ENCODE measurements around the gene SAA4.
"Not testable (repeated sequence)": the region's sequence is repeated elsewhere in the genome, so short reads cannot be mapped to it uniquely, and the experiment has no call there.

SAA4 gene

GRCh38 chr11:18253233-18253632, 16.6 kb upstream of the SAA4 start:
- Histone ChIP-seq H3K36me3 (no peaks in the 10 kb centered on the region), H3K27me3 (peaks cover 20% of the 10 kb centered on the region), H3K9me3 (no peaks in the 10 kb centered on the region), H3K27ac (no peak overlapping the region), H3K4me1 (ENCODE audit: control insufficient read depth in 1 of 2, insufficient read depth in 1 of 2, low read depth in 1 of 2, low read length in 1 of 2) (no peaks in the 10 kb centered on the region), H3K4me3 (ENCODE audit: low read depth in 1 of 2, low read length in 1 of 2) (no peak overlapping the region)
- TF ChIP-seq, protein P1, sequence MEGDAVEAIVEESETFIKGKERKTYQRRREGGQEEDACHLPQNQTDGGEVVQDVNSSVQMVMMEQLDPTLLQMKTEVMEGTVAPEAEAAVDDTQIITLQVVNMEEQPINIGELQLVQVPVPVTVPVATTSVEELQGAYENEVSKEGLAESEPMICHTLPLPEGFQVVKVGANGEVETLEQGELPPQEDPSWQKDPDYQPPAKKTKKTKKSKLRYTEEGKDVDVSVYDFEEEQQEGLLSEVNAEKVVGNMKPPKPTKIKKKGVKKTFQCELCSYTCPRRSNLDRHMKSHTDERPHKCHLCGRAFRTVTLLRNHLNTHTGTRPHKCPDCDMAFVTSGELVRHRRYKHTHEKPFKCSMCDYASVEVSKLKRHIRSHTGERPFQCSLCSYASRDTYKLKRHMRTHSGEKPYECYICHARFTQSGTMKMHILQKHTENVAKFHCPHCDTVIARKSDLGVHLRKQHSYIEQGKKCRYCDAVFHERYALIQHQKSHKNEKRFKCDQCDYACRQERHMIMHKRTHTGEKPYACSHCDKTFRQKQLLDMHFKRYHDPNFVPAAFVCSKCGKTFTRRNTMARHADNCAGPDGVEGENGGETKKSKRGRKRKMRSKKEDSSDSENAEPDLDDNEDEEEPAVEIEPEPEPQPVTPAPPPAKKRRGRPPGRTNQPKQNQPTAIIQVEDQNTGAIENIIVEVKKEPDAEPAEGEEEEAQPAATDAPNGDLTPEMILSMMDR (IDR thresholded peaks at IDR 0.05): no peak

DNA sequence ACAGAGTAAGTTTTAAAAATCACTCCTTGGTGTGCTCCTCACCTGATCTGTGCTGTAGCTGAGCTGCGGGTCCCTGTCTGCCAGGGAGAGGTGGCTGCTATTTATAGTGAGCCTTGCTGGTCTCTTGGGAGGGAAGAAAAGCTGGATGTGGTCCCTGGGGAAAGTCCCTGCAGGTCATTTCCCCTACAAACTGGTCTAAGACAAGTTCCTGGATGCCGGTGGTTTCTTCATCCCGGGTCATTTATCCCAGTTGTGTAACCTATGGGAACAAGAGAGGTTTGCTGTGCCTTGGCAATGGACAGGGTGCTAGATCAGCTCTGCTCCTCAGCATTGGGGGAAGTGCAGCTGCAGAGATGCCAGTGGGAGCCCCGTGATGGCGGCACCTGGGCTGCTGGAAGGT, 12.0 kb upstream of the SAA4 start, which contains the start of gene SAA2:
Gene SAA2, minus strand, starts transcription at position 108 of the 400 bp plus-strand sequence. CDS start 657 bp downstream, outside the sequence.
- H3K9me3 ChIP-seq: no peaks in the 10 kb centered on the region
- no peak within 1 kb of the TSS for H3K27ac ChIP-seq
- no peak within 1 kb of the TSS for H3K4me3 ChIP-seq (ENCODE audit: low read depth in 1 of 2, low read length in 1 of 2)
- H3K4me1 ChIP-seq (ENCODE audit: control insufficient read depth in 1 of 2, insufficient read depth in 1 of 2, low read depth in 1 of 2, low read length in 1 of 2): no peaks in the 10 kb centered on the region
- H3K36me3 ChIP-seq: no peaks in the 10 kb centered on the region
- TF ChIP-seq, protein P1 (IDR thresholded peaks at IDR 0.05): no peak
- peaks cover 15% of the 10 kb centered on the region for H3K27me3 ChIP-seq

DNA sequence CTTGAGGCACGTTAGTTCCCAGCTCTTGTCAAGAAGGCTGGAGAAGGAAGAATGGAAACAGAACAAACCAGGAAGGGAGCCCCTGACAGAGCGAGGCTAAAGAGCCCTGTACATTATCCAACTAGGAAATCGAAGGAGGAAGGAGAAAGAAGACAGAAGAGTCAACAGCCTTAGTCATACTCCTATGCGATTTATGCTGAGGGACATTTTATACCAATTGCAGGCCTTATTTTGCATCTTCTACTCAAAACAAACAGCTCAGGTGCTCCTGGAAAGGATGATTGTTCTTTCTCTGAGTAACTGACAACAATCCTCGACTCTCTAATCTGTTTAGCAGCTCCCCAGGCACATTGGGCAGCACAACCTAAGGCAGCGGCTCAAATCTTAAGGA, 10.6 kb upstream of the SAA4 start:
- not testable (repeated sequence) for H3K4me3 ChIP-seq (ENCODE audit: low read depth in 1 of 2, low read length in 1 of 2); H3K27ac ChIP-seq; H3K4me1 ChIP-seq (ENCODE audit: control insufficient read depth in 1 of 2, insufficient read depth in 1 of 2, low read depth in 1 of 2, low read length in 1 of 2); H3K9me3 ChIP-seq; H3K36me3 ChIP-seq
- H3K27me3 ChIP-seq: peaks cover 19% of the 10 kb centered on the region

- not testable (repeated sequence) for H3K36me3 ChIP-seq; H3K27ac ChIP-seq; H3K9me3 ChIP-seq; H3K4me3 ChIP-seq (ENCODE audit: low read depth in 1 of 2, low read length in 1 of 2); H3K4me1 ChIP-seq (ENCODE audit: control insufficient read depth in 1 of 2, insufficient read depth in 1 of 2, low read depth in 1 of 2, low read length in 1 of 2)
- H3K27me3 ChIP-seq: peaks cover 25% of the 10 kb centered on the region
Measured at GRCh38 chr11:18246379-18247190, 10.0 kb upstream of the SAA4 start.

DNA sequence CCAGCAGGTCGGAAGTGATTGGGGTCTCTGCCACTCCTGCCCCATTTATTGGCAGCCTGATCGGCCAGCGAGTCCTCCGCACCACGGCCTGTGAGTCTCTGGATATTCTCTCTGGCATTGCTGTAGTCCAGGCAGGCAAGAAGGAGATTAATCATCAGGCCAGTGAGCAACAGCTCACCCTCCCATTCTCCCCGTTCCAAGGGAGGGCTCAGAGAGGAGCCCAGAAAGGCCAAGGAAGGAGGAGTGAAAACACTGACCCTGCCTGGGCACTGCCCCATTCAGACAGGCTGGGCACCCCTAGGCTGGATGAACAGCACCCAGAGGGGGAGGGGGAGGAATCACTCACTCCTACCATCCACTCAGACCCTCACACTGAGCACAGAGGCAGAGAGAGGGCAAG, 8.8 kb upstream of the SAA4 start:
- H3K27ac ChIP-seq: no peak overlapping the region
- H3K4me1 ChIP-seq (ENCODE audit: control insufficient read depth in 1 of 2, insufficient read depth in 1 of 2, low read depth in 1 of 2, low read length in 1 of 2): no peaks in the 10 kb centered on the region
- peaks cover 33% of the 10 kb centered on the region for H3K27me3 ChIP-seq
- no peaks in the 10 kb centered on the region for H3K9me3 ChIP-seq
- TF ChIP-seq, protein P1 (IDR thresholded peaks at IDR 0.05): no peak
- H3K36me3 ChIP-seq: no peaks in the 10 kb centered on the region
- H3K4me3 ChIP-seq (ENCODE audit: low read depth in 1 of 2, low read length in 1 of 2): no peak overlapping the region

DNA sequence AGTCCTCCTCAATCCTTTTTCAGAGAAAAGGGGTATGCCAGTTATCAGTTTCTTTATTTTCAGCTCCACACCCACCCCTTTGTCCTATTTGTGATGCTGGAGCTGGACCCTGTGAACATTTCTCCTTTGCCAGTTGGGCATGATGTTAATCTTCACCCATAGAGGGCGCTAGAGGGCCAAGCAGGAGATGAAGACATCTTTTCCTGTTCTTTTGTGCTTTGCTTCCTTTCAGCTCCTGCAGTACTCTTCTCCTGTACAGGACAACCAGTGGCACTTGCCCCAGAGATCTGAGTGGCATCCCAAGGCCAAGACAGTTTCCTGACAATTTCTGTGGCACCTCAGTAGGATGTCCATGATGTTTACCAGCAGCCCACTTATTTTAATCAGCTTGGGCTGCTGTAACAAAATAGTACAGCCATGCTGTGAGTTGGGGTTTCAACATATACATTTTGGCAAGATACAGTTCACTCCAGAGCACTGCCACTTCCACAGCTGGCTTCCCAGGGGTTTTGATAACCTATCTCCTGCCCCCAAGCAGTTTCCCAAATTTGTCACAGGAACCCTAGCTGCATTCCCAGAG, 7.3 kb upstream of the SAA4 start:
- Histone ChIP-seq H3K36me3 (no peaks in the 10 kb centered on the region), H3K4me1 (ENCODE audit: control insufficient read depth in 1 of 2, insufficient read depth in 1 of 2, low read depth in 1 of 2, low read length in 1 of 2) (no peaks in the 10 kb centered on the region), H3K27me3 (peaks cover 40% of the 10 kb centered on the region), H3K9me3 (no peaks in the 10 kb centered on the region), H3K27ac (no peak overlapping the region), H3K4me3 (ENCODE audit: low read depth in 1 of 2, low read length in 1 of 2) (no peak overlapping the region)
- TF ChIP-seq, protein P1 (IDR thresholded peaks at IDR 0.05): peak; percentile 69

Measured in neutrophil (primary cell).